DMS79 (cell line): ENCODE measurements around the gene ART3.
"Not testable (repeated sequence)": the region's sequence is repeated elsewhere in the genome, so short reads cannot be mapped to it uniquely, and the experiment has no call there.

Experiments
- DNase-seq: peaks from one replicate; lab custom pipeline; 2025; lab: John Stamatoyannopoulos, UW

ART3 gene, protein sequence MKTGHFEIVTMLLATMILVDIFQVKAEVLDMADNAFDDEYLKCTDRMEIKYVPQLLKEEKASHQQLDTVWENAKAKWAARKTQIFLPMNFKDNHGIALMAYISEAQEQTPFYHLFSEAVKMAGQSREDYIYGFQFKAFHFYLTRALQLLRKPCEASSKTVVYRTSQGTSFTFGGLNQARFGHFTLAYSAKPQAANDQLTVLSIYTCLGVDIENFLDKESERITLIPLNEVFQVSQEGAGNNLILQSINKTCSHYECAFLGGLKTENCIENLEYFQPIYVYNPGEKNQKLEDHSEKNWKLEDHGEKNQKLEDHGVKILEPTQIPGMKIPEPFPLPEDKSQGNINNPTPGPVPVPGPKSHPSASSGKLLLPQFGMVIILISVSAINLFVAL

DNA sequence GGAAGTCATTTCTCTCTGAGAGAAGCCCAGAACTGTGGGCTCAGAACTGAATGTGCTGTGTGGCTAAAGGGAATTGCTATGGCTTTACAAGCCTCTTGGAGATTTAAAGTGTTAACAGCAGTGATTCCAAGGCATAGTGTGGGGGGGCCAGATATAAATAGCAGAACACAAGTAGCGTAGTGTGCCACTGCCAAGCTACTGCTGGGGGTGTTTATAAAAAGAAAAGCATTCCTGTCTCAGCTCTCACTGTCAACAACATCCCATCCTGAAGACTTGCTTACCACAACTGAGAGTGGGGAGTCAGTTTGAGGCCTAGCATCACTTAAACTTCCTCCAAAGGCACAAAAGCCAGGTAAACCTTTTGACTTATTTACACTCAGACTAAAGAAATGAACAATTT lies at the start of gene ART3:
Gene ART3, plus strand, starts transcription at position 242 of the 400 bp plus-strand sequence. CDS start 1,181 bp downstream, outside the sequence.
- DNase-seq: no peak

DNA sequence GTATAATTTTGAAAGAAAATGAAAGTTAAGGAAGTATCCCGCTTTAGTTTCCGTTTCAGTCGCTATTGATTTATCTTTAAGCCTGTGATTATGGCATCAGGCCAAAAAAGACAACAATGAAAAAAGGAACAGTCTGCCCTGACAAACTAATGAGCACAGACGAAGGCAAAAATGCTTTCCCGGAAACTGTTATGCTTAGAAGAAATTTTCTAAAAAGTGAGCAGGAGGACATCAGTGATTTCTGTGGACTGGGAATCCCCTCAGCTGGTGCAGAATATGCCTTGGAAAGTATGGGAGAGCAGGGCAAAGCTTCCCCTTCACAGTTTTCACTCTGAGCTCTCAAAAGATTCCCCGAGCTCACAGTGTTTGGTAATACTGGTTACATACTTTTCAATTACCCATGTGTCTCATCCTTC lies 46.2 kb upstream of the ART3 start:
- DNase-seq: no peak

DNA sequence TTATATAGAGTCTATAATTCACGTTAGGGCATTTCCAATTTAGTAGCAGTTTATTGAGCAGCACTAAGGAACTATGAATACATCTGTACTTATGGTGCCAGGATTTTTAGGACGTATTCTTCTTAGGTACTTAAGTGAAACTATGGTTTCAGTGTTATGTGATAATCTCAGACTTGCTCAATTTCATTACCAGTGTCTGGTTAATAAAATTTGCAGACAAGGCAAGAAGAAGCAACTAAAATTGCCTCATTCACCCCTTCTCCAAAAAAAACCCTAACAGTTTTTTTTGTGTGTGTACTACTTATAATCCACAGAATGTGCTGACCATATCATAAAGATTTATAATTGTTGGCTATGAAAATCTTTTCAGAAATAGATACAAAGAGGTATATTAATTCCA lies 45.2 kb upstream of the ART3 start:
- DNase-seq: no peak

DNA sequence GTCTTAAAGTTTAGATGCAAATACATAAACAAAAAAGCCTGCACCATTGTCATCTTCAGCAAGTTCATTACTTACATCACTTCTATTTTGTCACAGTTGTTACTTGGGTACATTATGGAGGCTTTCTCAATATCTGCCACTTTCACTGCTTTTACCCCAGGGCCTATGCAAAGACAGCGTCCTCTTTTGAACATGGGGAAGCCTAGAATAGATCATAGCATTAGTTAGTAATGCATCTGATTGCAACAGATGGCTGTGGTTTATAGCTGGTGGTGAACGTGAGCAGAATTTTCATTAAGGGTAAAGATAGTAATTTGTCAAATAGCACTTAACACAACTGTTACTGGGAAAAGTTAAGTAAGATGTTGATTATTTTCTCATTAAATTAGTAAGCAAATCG lies 39.4 kb upstream of the ART3 start:
- no peak for DNase-seq

DNA sequence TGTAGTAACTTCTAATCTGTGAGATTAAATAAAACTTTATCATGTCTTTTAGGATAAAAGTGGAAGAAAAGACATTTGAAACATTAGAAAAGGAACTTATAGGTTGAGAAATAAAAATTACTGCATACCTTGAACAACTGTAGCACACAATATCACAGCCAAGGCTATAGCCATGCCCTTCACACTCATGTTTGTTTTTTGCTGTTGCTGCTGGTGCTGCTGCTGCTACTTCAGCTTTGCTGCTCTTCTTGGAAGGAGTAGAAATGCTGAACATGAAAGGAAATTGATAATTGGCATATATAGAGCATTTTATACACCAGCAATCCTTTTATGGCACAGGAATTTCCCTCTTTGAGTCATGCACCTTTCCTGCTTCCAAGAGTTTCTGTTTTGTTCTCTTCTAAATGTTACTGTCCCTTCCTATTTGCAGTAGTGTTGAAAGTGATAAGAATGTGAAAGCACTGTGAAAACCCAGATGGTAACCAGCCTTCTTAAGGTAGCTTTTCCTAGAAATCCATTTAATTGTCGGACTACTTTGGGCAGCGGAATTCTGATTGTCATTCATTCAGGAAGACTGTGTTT lies 38.6 kb upstream of the ART3 start, which contains the start of gene CXCL11:
Gene CXCL11, minus strand, starts transcription at position 272 of the 582 bp plus-strand sequence. Its CDS starts 83 bp downstream, at position 189.
- DNase-seq: no peak

DNA sequence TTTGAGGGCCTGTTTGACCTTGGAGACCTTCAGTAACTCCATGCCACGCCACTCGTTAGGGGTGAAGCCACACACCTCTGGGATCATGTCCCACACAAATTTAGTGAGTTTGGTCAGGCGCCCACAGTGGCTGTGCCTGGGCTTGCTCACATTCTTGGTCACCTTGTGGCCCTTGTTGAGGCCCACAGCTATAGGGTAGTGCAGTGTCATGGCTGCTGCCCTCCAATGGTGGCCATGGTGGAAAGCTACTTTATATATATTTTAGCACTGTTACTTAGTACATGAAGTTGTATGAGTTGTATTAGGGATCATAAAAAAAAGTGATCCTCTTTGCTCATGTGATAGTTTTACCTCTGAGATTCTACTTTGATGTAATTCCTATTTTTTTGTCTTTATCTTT lies 37.7 kb upstream of the ART3 start:
- no peak for DNase-seq

DNA sequence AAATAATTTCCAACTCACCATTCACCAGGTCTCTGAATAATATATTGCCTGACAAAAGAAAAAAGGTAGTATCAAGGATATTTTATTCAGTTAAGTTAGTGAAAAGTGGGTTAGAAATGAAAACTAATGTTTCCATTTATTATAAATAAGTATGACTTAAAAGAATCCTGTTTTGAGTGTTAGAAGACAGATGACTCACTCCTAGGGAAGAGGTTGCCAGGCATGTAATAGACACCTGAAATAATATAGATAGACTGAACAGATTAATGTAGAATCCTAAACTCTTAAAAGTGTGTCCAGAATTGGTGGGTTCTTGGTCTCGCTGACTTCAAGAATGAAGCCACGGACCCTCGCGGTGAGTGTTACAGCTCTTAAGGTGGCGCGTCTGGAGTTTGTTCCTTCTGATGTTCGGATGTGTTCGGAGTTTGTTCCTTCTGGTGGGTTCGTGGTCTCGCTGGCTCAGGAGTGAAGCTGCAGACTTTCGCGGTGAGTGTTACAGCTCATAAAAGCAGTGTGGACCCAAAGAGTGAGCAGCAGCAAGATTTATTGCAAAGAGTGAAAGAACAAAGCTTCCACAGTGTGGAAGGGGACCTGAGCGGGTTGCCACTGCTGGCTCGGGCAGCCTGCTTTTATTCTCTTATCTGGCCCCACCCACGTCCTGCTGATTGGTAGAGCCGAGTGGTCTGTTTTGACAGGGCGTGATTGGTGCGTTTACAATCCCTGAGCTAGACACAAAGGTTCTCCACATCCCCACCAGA lies 32.1 kb upstream of the ART3 start:
- DNase-seq: not testable (repeated sequence)

DNA sequence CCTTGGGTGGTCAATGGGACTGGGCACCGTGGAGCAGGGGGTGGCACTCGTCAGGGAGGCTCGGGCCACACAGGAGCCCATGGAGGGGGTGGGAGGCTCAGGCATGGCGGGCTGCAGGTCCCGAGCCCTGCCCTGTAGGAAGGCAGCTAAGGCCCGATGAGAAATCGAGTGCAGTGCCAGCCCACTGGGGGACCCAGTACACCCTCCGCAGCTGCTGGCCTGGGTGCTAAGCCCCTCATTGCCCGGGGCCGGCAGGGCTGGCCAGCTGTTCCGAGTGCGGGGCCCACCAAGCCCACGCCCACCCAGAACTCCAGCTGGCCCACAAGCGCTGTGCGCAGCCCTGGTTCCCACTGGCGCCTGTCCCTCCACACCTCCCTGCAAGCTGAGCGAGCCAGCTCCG lies 31.2 kb upstream of the ART3 start:
- not testable (repeated sequence) for DNase-seq

DNA sequence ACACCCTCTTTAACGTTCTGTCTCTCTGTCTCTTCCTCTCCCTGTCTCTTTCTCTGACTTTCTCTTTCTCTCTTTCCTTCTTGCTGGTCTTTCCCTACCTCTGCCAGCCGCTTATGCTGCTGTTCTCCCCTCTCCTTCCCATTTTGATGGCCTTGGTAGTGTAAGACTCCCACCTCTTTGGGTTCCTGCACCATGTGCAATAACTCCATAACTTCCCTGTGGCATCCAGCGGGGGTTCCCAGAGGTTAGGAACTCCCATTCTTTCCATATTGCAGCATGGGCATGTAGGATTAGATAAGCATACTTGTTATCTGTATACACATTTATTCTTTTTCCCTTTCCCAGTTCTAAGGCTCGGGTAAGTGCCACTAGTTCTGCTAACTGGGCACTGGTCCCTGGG lies 29.8 kb upstream of the ART3 start:
- not testable (repeated sequence) for DNase-seq

DNA sequence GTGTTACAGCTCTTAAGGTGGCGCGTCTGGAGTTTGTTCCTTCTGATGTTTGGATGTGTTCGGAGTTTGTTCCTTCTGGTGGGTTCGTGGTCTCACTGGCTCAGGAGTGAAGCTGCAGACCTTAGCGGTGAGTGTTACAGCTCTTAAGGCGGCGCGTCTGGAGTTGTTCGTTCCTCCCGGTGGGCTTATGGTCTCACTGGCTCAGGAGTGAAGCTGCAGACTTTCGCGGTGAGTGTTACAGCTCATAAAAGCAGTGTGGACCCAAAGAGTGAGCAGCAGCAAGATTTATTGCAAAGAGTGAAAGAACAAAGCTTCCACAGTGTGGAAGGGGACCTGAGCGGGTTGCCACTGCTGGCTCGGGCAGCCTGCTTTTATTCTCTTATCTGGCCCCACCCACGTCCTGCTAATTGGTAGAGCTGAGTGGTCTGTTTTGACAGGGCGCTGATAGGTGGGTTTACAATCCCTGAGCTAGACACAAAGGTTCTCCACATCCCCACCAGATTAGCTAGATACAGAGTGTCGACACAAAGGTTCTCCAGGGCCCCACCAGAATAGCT lies 24.6 kb upstream of the ART3 start:
- DNase-seq: not testable (repeated sequence)

DNA sequence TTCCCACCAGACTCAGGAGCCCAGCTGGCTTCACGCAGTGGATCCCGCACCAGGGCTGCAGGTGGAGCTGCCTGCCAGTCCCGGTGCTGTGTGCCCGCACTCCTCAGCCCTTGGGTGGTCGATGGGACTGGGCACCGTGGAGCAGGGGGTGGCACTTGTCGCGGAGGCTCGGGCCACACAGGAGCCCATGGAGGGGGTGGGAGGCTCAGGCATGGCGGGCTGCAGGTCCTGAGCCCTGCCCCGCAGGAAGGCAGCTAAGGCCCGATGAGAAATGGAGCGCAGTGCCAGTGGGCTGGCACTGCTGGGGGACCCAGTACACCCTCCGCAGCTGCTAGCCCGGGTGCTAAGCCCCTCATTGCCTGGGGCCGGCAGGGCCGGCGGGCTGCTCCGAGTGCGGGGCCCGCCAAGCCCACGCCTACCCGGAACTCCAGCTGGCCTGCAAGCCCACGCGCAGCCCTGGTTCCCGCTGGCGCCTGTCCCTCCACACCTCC lies 23.9 kb upstream of the ART3 start:
- not testable (repeated sequence) for DNase-seq

DNA sequence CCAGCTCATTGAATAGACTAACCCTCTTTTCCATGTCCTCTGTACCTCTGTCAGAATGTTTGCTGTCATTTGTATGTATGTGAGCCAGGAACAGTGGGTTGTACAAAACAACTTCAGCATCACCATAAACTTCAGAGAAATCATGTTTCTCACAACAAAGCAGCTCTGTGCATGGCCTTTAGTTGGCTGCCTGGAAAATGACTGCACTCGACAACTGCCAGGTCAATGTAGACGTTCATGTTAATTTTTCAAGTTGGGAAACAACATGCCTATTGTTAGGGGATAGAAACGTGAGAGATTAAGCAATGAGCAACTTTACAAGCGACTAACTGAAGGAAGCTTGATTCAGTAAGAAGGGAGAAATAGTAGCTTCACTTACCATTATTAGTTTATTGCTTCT lies 20.8 kb upstream of the ART3 start:
- DNase-seq: no peak

DNA sequence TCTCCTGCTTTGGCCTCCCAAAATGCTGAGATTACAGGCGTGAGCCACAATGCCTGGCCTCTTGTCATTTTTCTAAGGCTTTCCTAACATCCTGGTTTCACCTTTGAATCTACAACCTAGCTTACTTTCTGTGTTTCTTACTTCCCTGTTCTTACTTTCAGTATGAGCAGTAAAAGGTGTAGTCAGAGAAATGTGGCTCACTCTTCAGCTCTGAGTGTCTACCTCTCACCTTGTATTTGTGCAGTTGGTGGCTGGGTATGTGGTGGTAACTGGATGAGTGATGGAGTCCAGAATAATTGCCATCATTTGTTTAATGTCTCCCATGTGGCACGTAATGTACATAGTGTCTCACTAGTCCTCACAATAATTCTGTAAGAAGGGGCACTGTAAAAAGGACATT lies 19.5 kb upstream of the ART3 start:
- DNase-seq: no peak

DNA sequence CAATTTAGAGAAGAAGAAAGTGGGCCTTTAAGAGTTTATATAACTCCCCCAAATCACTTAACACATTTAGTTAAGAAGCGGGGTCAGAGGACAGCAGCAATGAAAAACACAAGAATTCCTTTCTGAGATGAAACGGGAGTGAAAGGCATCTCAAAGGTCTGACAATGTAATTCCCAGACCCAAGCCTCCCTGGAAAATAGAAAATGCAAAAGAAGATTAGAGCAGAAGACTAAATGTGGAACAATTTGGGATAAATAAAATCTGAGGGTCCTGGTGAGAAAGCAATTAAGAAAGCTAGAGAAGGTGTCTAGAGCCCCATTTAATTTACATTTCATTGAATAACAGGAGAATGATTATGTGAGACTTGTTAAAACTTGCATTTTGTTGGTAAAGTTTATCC lies 19.1 kb upstream of the ART3 start:
- DNase-seq: no peak

DNA sequence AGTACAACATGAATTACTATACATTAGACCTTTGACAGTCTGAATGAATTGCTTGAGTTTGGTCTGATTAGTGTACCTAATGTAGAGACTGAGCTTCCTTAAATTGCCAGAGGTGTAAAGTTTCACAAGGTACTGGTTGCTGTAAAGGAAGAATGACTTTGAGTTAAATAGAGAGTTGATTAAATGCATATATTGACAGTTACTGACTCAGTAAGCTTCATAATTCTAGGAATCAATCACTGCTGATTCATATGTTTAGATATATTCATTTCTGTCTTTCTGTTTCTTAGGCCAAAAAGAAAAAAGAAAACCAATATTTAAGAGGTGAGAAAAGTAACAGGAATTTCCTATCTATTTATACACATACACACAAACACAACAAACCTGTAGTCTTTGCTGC lies 16.2 kb upstream of the ART3 start:
- no peak for DNase-seq

DNA sequence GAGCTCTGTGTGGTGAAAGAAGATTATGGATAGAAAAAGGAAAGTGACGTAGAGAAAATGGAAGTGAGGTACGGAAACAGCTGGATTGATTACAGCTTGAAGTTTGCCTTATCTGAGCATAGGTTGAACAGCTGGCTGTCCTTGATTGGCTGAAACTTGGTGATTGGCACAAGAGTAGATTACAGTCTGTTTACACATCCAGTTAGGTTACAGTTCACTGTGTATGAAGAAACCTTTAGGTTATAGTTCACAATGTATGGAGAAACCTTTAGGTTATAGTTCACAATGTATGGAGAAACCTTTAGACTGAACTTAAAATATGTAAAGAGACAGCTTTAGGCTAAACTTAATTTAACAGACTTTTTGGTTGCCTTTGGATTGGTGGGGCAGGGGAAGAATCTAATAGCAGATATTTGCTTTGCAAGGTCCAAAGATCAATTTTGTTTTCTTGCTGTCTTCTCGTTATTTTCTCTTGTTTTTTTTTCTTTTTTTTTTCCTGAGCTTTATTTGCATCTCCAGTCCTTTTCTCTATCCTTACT lies 15.6 kb upstream of the ART3 start:
- no peak for DNase-seq

DNA sequence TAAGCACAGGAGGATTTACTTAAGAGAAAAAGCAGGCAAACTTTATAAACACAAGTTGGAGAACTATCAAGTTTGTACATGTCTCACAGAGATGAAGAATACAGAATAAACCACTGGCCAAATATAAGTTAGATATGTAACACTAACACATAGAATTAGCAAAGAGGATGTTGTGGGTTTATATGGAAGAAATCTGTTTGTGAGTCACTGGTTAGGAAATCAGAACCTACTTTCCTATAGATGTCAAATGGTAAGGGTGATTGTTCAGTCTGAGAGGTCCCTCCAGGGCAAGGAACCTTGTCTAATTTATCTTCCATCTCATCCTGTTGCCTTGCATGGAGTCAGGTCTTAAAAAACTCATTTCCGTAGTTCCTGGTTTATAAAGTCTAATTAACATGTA lies 14.8 kb upstream of the ART3 start:
- no peak for DNase-seq

DNA sequence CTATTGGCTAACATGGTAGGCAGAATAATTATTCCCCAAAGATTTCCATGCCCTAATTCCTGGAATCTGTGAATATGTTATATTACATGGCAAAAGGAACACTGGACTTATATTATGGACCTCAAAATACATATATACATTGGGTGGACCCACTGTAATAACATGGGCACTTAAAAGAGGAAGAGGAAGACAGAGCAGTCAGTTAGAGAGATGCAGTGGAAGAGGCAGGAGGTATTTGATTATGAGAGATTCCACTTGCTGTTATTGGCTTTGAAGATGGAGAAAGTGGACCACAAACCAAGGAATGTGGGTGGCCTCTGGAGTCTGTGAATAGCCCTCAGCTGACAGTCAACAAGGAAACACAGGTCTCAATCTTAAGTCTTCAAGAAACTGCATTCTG lies 14.0 kb upstream of the ART3 start:
- no peak for DNase-seq

DNA sequence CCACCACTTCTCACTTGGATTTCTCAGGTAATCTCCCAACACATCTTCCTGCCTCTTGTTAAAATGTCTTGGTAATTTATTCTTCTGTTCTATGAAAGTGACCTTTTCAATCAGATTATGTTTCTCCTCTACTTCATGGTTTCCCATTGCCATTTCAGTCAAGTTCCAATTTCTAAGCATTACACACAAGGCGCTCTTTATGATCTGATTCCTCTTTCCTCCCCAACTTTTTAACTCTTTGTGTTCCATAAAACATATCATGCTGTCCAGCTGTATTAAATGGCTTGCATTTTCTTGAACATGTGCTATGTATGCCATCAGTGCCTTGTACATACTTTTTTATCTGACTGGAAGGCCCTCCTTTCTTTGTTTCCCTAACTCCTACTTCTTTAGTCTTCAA lies 13.1 kb upstream of the ART3 start:
- no peak for DNase-seq

DNA sequence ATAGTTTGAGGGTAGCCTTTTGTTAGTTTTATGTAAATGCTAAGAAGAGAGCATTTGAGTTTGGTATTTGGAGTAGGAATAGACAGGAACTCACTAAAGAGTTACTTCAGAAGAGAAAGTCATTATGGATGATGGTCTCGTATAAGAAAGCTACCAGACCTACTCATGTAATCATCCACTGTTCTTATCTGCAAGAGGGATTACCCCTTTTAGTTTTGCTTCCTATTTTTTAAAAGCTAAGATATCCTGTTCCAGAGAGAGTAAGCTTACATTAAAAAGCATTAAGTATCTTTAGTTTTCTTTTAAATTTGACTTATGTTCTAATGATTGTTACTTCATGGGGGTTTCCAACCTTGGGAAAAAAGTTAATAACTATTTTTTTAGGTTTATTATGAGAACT lies 12.5 kb upstream of the ART3 start:
- no peak for DNase-seq

DNA sequence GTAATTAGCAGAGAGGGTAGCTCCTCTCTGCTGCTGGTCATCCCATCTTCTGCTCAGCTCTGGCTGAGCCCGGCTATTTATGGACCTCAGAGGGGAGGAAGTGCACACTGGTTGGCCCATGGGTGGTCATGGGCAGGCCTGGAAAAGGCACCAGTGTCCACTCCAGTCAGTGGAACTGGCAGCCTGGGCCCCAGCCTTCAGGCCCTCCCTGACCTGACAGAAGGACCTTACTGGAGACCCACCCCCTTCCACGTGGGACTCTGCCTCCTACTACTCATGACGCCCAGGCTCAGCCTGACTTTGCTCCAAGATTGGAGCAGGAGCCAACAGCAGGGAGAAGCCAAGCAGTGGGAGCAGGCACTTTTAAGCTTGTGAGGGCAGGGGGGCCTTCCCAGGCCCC lies 8.0 kb upstream of the ART3 start:
- DNase-seq: no peak

DNA sequence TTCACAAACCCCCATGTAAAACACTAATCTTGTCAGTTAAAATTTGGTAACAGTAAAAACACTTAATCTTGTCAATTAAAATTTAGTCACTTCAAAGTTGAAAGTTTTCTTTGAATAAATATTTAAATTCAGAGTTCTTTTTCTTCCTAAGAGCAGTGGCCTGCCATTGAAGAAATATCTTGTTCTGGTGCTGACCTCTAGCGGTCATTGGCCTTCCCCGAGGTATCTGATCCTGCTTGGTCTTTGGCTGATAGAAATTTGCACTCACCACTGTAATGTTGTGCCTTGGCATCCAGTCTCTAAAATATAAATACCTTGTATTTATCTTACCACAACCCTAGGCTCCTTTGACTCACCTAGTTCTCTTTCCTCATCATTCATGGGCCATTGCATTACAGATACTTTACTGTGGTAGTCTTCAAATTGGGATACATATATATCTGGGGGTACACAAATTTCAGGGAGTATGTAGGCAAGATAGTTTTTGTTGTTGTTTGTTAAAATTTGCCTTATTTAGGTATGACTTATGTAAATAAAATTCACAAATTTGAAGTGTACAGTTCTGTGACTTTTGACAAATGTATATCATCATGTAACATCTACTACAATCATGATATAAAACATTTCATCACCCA lies 6.7 kb upstream of the ART3 start:
- DNase-seq: no peak
